Kidney (tissue), 14 donors: Measurements from ENCODE around the gene TMEM186. TPM values are rescaled to one million over a fixed set of nuclear protein-coding genes. Genes with fewer than 3 reads are reported as not detected.

ENCODE experiments used
- DNase-seq, 5 donors: peaks; one replicate each; pipeline ENCODE4 v3.0.0-alpha.2; 2013 to 2020
- FAIRE-seq: peaks from 2 replicates; lab custom pipeline; 2012; peaks lifted over from hg19 to GRCh38; lab: Jason Lieb, UNC
- H3K27ac ChIP-seq, 2 donors: one replicate each; pipeline ENCODE4 v1.7.0; 2013; ENCODE audit warnings: low read depth in 2 of 2, low read length in 2 of 2, inconsistent platforms in 1 of 2
- H3K27me3 ChIP-seq: one replicate; pipeline ENCODE4 v1.7.1; 2013; ENCODE audit warnings: low read length, inconsistent platforms; ENCODE audit not compliant: control insufficient read depth, insufficient read depth
- H3K36me3 ChIP-seq, 3 donors: one replicate each; pipeline versions ENCODE4 v1.7.0 to v1.7.1; 2013; ENCODE audit warnings: low read length in 3 of 3, control low read depth in 1 of 3, inconsistent platforms in 1 of 3; ENCODE audit not compliant: insufficient read depth in 3 of 3, control insufficient read depth in 2 of 3
- H3K4me1 ChIP-seq, 3 donors: one replicate each; pipeline versions ENCODE4 v1.7.0 to v1.7.1; 2013; ENCODE audit warnings: low read length in 3 of 3, inconsistent platforms in 1 of 3, low read depth in 1 of 3; ENCODE audit not compliant: control insufficient read depth in 2 of 3, insufficient read depth in 2 of 3
- H3K4me3 ChIP-seq, 3 donors: one replicate each; pipeline versions ENCODE4 v1.7.0 to v1.8.1; 2013; ENCODE audit warnings: low read length in 3 of 3, control low read depth in 1 of 3, inconsistent platforms in 1 of 3
- H3K9ac ChIP-seq, 3 donors: one replicate each; pipeline versions ENCODE4 v1.7.0 to v1.7.1; 2013; ENCODE audit warnings: low read length in 3 of 3, control low read depth in 1 of 3, inconsistent platforms in 1 of 3
- H3K9me3 ChIP-seq, 3 donors: one replicate each; pipeline versions ENCODE4 v1.7.0 to v1.7.1; 2013; ENCODE audit warnings: low read length in 3 of 3, control low read depth in 1 of 3, inconsistent platforms in 1 of 3; ENCODE audit not compliant: control insufficient read depth in 2 of 3, insufficient read depth in 1 of 3
- CTCF ChIP-seq: IDR thresholded peaks from 3 replicates; pipeline ENCODE4 v1.5.1; 2012; ENCODE audit warnings: mild to moderate bottlenecking, moderate library complexity, borderline replicate concordance; ENCODE audit not compliant: insufficient read depth; ENCODE audit errors: extremely low read depth
- intact Hi-C: fragments of 100-400 bp; cut with DNase I; formaldehyde crosslinking; loops from one replicate; pipeline ENCODE4 v1.11.1; 2022
- polyA plus RNA-seq: library from polyadenylated mRNA; stranded (reverse); fragments of 350-450 nt; fragmentation: Illumina TruSeq; extraction: RNeasy Lipid Tissue Mini Kit (QIAGEN cat#74804); gene quantifications from one replicate; pipeline ENCODE4 v1.2.3, GENCODE V29; 2014; ENCODE audit warnings: low read depth, low replicate concordance; ENCODE audit not compliant: insufficient read depth
- total RNA-seq: library from RNA; stranded (reverse); fragmentation: NEBNext Ultra II Directional; extraction: Animal tissue kit (Norgen Biotek cat#: 25700); gene quantifications from one replicate; pipeline ENCODE4 v1.2.1, GENCODE V29; 2021
- donor health status: control.
- donor health status: control.
- donor health status: control.
- donor health status: control.
- donor health status: control.
- donor health status: DM: yes; HTN: yes; CAD: no.
- donor health status: Normal renal cell carcinoma (clear cell type).

Gene TMEM186
- total and polyA plus RNA-seq, 2 donors from 2014 or later: 11.0 to 20.2 TPM

DNA sequence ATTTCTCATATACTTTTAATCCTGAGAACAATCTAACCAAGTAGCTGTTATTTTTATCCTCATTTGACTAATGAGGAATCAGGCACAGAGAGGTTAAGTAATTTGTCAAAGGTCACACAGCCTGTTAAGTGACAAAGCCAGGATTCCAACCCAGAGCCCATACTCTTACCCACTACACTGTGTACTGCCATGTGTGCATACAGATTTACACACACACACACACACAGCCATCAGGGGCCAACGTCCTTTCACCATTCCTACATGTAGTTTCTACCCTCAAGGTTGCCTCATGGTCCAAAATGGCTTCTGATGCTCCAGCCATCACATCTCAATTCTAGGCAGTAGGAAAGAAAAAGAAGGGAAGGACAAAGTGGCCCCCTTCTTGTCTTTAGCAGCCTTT, 22.1 kb downstream of the TMEM186 start:
- no peaks in the 10 kb centered on the region for H3K27me3 ChIP-seq
- no peaks in the 10 kb centered on the region for H3K9me3 ChIP-seq
- no peak overlapping the region for H3K4me3 ChIP-seq
- peaks cover 7 to 44% (median 33%) of the 10 kb centered on the region in 3 donors for H3K36me3 ChIP-seq
- FAIRE-seq (no peak), DNase-seq (no peak)
- no peaks in the 10 kb centered on the region for H3K4me1 ChIP-seq
- TF ChIP-seq CTCF: no peak
- intact Hi-C loops: no loop called here
- no peak overlapping the region for H3K27ac ChIP-seq
- H3K9ac ChIP-seq: no peak overlapping the region

- Histone ChIP-seq H3K4me1 (no peaks in the 10 kb centered on the region), H3K36me3 (peaks cover 7 to 48% (median 25%) of the 10 kb centered on the region in 3 donors), H3K4me3 (no peak overlapping the region), H3K9me3 (no peaks in the 10 kb centered on the region), H3K9ac (no peak overlapping the region), H3K27ac (no peak overlapping the region), H3K27me3 (no peaks in the 10 kb centered on the region)
- intact Hi-C loops: no loop called here
- TF ChIP-seq CTCF: no peak
- no peak for FAIRE-seq
- peak in 1 of 5 donors; percentile 36 for DNase-seq
These were observed 23.2 kb downstream of the TMEM186 start for GRCh38 chr16:8774208-8774607.

DNA sequence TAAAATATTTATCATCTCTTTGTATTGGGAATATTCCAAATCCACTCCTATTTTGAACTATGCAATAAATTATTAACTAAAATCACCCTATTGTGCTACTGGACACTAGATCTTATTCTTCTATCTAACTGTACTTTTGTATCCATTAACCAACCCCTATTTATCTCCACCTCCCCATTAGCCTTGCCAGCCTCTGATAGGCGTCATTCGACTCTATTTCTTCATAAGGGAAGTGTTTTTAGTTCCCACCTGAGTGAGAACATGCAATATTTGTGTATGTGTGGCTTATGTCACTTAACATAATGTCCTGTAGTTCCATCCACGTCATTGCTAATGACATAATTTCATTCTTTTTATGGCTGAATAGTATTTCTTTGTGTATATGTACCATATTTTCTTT, 23.9 kb downstream of the TMEM186 start:
- FAIRE-seq: no peak
- Histone ChIP-seq H3K4me1 (no peaks in the 10 kb centered on the region), H3K9me3 (no peaks in the 10 kb centered on the region), H3K27ac (no peak overlapping the region), H3K4me3 (no peak overlapping the region), H3K27me3 (no peaks in the 10 kb centered on the region), H3K36me3 (peaks cover 7 to 54% (median 28%) of the 10 kb centered on the region in 3 donors), H3K9ac (no peak overlapping the region)
- intact Hi-C loops: no loop called here
- no peak for DNase-seq
- no peak for TF ChIP-seq CTCF

GRCh38 chr16:8768692-8769091, 28.7 kb downstream of the TMEM186 start:
- Histone ChIP-seq H3K4me1 (no peaks in the 10 kb centered on the region), H3K36me3 (peaks cover 0 to 30% (median 8%) of the 10 kb centered on the region in 3 donors), H3K4me3 (no peak overlapping the region), H3K9me3 (no peaks in the 10 kb centered on the region), H3K9ac (no peak overlapping the region), H3K27me3 (no peaks in the 10 kb centered on the region), H3K27ac (no peak overlapping the region)
- FAIRE-seq: no peak
- no peak for TF ChIP-seq CTCF
- intact Hi-C loops: no loop called here
- DNase-seq: peak in 3 of 5 donors; percentile 12 to 21 (median 15)
